ENCODE results near the gene ANKRD62. TPM values are rescaled to one million over a fixed set of nuclear protein-coding genes. Genes with fewer than 3 reads are reported as not detected.

The ANKRD62 gene
- total and polyA plus RNA-seq, 9 of the 15 experiments (the other 6 are each of a cell fraction or from before 2014, with no cell fraction given): 0.16 to 1.1 (median 0.45) TPM; not detected in 1

GRCh38 chr18:12065397-12065796 lies 28.2 kb upstream of the ANKRD62 start (continued):
- TF ChIP-seq DLX4 (CRISPR knock-in tag; IDR thresholded peaks at IDR 0.05) (no peak), MAFG (tag; conservative IDR thresholded peaks at IDR 0.05) (no peak), MAFF (IDR thresholded peaks at IDR 0.05; ENCODE audit: low read length) (no peak), ZNF197 (CRISPR knock-in tag; IDR thresholded peaks at IDR 0.05; ENCODE audit: low read depth) (no peak), EWSR1 (IDR thresholded peaks at IDR 0.05; ENCODE audit: borderline replicate concordance, low read depth, partially characterized antibody) (no peak), NONO (IDR thresholded peaks at IDR 0.05; ENCODE audit: low read depth in 2 of 2, low read length in 1 of 2) (no peak)

GRCh38 chr18:12066910-12067511 lies 26.6 kb upstream of the ANKRD62 start:
- no peak overlapping the region for H3K27ac ChIP-seq (ENCODE audit: extremely low read depth, low read depth, low read length)
- H4K20me1 ChIP-seq (replicated peaks; ENCODE audit: control insufficient read depth, insufficient read depth, low read length): no peaks in the 10 kb centered on the region
- no peaks in the 10 kb centered on the region for H3K36me3 ChIP-seq (ENCODE audit: control insufficient read depth, insufficient read depth, low read length)
- no TSS peak for BruUV-seq (replicated peaks)
- H3K9me3 ChIP-seq (replicated peaks; ENCODE audit: control insufficient read depth, insufficient read depth, low read depth, low read length): no peaks in the 10 kb centered on the region
- no peak overlapping the region for H3K4me2 ChIP-seq (ENCODE audit: insufficient read depth, low read length)
- DNase-seq (ENCODE audit: extremely low read depth in 1 of 4, low spot score in 3 of 4) (no peak), FAIRE-seq (no peak), ATAC-seq (peak; percentile 39)
- intact Hi-C loops (cut with micrococcal nuclease) (no loop called here), in situ Hi-C loops (cut with MboI) (no loop called here)
- no peak overlapping the region for H2AFZ ChIP-seq (ENCODE audit: low read depth, low read length)
- CTCF ChIA-PET (ENCODE audit: low intra/inter-chr PET ratio): no interaction called here
- no peaks in the 10 kb centered on the region for H3K79me2 ChIP-seq (ENCODE audit: control insufficient read depth, insufficient read depth, low read length)
- H3K9me1 ChIP-seq (ENCODE audit: control insufficient read depth, insufficient read depth, low read length): no peaks in the 10 kb centered on the region
- no peak overlapping the region for H3K4me3 ChIP-seq
- 22% methylated on average over 11 of the region's 47 CpGs for WGBS (ENCODE audit: insufficient coverage, low coverage, missing lambda C conversion rate)
- peaks cover 2 to 23% of the 10 kb centered on the region in 2 experiments; a peak in 4 of 5 replicates for H3K27me3 ChIP-seq (ENCODE audit: control insufficient read depth in 2 of 2, insufficient read depth in 2 of 2, low read length in 2 of 2)
- H3K4me1 ChIP-seq (replicated peaks in 1 of 2; ENCODE audit: control insufficient read depth in 2 of 2, insufficient read depth in 2 of 2, low read length in 2 of 2): peaks cover 0 to 19% of the 10 kb centered on the region in 2 experiments; a peak in 2 of 5 replicates
- POLR2A ChIA-PET: interaction anchor here (0.6 kb wide), 1 partner anchor 310 kb away, joined by 3 read pairs; the partner anchor contains the start of gene AFG3L2
- no peak overlapping the region for H3K9ac ChIP-seq (ENCODE audit: insufficient read depth in 1 of 2, low read depth in 2 of 2, low read length in 2 of 2)
- no peak for TF ChIP-seq MAFK (IDR thresholded peaks at IDR 0.05; ENCODE audit: low read length)
- no peak for TF ChIP-seq TCFL5 (CRISPR knock-in tag; conservative IDR thresholded peaks at IDR 0.05)
- no peak for TF ChIP-seq PBX2 (CRISPR knock-in tag; IDR thresholded peaks at IDR 0.05; ENCODE audit: low read depth)
- no peak for TF ChIP-seq PBX2 (tag; conservative IDR thresholded peaks at IDR 0.05; ENCODE audit: low read depth)
- no peak for TF ChIP-seq NR0B1 (IDR thresholded peaks at IDR 0.05; ENCODE audit: partially characterized antibody)
- TF ChIP-seq POLR2AphosphoS5 (IDR thresholded peaks at IDR 0.05; ENCODE audit: control insufficient read depth, insufficient read depth, low read depth, low read length): no peak
- TF ChIP-seq CBX2 (IDR thresholded peaks at IDR 0.05; ENCODE audit: insufficient read depth, low read length, poor library complexity, severe bottlenecking): no peak
- TF ChIP-seq BACH1 (tag; IDR thresholded peaks at IDR 0.05): no peak
- TF ChIP-seq ZNF12 (CRISPR knock-in tag; IDR thresholded peaks at IDR 0.05): no peak
- no peak for TF ChIP-seq ZNF217 (CRISPR knock-in tag; IDR thresholded peaks at IDR 0.05)
- TF ChIP-seq SNRNP70 (optimal IDR thresholded peaks at IDR 0.05; ENCODE audit: low read depth, low read length): no peak

All from K562 (cell line).